Stimulated activated CD4-positive, alpha-beta T cell treated with anti-CD3 and anti-CD28 coated beads, TNF-alpha, amount 100 ng/mL, for 48 hours (primary cell): ENCODE measurements around the gene DUSP6.

Experiments used
- DNase-seq, 3 donors: peaks; one replicate each; pipeline ENCODE4 v3.0.0-alpha.2; 2020; ENCODE audit warnings: low read depth in 3 of 3

Gene DUSP6

DNA sequence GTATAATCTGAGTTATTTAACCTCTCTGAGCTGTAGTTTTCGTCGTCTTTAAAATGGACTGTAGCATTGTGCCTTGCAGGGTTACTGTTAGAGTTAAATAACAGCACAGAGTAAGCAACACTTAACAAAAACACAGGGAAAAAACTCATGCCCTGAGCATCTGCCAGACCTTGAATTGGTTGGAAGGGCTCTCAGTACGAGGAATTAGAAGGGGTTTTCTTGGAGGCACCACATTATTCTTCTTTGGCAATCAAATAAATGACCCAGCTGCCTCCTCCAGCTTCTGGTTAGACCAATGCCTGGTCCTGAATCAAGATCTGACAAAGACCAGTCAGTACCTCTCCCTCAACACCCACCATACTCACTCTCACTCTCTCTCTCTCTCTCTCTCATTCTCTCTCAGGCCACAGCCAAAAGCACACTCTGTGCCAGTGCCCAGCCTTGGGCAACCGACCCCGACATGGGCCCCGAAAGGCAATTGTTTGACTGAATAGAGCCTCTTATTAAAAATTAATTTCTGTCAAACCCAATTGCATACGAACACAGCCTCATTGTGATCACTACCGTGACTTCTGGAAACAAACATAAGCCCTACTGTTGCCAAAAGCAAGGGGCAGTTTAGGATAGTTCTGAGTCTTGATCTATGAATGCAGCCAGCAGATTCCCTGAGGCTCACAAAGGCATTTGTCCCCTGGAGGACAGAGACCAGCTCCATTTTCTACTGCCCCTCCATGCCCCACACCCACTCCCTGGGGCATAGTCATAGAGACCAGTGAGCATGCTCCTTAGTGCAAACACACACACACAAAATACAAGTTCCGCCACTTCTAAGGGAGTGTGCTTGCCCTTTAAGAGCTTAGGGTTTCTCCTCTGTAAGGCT lies 23.9 kb downstream of the DUSP6 start:
- DNase-seq, result no peak

DNA sequence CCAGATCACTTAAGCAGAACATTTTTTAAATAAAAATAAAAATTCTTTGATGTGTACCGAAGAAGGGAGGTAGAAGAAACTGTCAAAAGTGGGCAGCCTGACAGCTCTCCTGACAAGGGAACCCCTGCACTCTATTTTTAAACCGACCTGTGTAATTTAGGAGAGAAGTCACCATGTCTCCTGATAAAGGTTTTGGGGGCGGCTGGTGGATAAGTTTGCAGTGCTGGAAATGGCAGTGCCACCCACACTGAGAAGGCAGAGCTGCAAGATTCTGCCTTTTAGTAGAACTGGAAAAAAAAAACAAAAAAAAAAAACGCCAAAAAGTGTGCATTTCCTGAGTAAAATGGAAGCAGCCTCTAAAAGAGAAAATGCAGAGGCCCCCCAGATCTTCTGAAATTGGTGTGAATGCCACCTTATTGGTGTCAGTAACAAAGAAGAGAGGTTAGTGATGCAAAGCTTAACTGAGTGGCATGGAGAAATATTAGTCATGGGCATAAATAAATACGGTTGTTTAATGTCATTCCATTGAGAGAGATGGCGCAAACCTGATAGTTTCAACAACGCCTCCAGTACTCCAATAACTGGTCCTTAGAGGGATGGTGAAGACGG lies 24.7 kb downstream of the DUSP6 start:
- DNase-seq, result no peak

DNA sequence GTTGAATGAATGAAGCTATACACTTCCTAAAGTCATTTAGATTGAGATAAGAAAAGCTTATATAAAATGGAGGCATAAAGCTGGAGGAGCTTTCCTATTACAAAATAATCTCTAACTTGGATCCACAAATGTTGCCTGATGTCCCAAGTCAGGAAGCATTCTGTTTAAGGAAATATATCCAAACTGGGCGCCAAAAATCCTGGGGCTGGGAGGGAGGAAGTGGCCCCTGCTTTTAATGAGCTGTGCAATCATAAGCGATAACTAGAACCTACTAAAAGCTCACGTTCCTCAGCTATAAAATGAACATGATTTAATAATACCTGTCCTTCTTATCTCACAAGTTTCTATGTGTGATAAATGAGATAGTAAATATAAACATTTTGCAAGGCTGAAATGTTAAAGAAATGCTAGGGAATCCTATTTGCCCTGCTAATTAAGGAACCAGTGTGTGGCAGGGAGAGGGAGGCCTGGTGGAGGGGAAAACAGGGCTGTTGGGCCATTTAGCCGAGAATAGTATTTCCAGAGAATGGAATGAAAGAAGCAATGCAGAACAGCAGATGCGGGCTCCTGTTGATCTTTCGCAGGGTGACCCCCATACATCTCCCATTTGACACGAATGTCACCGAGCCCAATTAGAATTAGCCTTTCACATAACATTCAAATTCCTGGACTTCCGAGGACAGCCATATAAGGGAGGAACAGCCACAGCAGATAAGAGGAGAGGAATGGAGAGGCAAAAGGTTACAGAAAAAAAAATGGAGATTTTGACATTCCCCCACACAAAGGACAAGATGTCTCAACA lies 25.9 kb downstream of the DUSP6 start:
- no peak for DNase-seq

DNA sequence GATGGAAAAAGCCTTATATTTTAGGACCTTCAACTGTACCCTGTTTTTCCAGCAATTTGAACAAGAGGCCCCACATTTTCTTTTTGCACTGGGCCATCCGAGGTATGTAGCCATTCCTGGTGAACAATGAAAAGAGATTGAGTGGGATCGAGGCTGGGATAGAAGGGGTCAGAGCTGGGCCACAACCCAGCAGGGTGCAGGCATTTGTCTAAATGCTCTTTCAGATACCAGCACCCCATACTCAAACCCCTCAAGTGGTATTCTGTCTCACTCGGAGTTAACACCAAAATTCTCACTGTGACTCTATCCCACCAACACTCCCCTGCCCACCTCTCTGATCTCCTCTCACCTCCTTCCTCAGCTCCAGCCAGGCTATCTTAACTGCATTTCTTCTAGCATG lies 26.8 kb downstream of the DUSP6 start:
- DNase-seq, result no peak

DNA sequence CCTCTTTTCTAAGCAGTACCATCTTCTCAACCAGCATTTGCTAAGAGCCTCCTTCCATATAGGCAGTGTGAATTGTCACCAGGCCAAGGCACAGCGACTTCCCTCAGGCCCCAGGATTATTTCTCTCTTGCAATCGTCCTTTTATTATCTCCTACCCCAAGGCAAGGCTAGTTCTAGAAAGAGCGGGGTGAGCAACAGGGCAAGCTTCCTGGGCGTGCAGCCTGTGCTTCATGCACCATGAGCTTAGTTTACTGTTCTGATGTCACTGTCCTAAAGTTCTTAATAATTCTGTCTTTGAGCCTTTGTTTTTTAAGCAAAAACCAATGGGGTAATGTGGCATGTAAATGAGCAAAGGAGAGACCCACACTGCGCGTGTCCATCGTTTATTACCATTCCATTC lies 27.9 kb downstream of the DUSP6 start:
- DNase-seq, result no peak

DNA sequence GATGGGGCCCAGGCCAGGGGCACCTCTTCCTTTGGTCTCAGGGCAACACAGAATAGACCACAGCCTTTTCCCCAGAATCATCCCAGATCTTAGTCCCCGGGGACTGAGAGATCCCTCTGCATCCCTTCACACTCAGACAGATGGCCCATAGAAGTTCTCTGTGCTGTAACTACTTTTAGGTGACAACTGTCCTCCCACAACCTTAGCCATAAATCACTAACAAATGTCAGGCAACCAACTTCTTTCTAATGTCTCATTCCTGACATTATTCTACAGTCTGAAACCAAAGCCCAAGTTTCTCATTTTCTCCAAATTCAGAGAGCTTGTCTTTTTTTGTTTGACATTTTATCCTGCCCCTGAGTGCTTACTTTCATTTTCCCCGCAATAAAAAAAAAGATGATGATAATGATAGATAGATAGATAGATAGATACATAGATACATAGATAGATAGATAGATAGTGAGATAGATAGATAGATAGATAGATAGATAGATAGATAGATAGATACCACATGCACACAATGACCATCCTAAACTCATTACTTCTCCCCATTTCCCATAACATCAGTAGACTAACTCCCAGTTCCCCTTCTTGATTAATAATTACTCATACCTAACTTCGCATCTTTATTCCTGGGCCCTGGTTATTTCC lies 28.6 kb downstream of the DUSP6 start:
- DNase-seq, result no peak

DNA sequence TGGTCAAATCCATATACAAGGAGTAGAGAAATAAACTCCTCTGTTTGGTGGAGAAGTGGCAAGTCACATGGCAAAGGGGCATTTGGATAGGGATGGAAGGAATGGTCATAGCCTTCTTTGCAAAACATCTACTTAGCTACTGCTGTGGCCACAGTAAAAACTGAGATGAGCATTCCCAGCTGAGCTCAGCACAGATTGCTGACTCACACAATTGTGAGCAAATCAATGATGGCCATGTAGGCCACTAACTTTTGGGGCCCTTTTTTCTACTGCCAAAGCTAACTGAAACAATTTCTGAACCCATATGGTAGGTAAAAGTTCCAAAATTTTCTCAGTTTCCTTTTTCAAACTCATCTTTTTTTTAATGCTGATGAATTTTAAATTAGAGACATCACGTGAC lies 31.6 kb downstream of the DUSP6 start:
- no peak for DNase-seq

DNA sequence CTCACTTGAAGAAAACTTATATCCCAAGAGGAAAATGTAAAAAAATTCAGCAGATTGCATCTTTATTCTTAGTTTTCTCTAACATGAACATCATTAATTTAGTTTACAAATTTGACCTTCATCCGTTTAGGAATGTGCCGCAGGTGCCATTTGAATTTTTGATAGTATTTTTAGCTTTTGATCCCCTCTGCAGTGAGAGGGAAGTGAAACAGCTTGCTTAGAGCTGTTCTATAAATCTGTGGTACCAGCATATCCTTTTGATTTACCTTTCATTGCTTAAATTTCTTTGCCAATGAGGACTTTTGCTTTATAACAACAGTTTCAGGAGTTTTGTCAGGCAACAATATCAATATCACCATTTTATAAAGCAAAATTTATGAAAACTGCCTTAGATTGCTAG lies 32.7 kb downstream of the DUSP6 start:
- DNase-seq, result no peak

DNA sequence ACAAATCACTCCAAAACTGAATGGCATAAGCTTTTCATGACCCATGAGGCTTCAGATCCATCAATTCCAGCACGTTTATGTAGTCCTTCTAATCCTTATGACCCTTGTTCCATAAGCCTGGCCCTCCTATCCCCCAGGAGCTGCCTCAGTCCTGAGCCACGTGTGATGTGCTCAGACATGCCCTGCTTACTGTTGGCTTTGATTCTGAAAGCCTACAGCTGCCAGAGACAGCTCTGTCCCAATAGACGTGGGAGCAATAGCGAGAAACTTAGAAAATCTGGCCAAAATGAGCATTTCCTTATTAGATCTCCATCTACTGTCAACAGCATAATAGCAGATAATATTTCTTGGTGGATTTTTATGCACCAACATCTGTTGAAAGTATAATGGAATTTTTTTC lies 33.2 kb downstream of the DUSP6 start:
- no peak for DNase-seq

DNA sequence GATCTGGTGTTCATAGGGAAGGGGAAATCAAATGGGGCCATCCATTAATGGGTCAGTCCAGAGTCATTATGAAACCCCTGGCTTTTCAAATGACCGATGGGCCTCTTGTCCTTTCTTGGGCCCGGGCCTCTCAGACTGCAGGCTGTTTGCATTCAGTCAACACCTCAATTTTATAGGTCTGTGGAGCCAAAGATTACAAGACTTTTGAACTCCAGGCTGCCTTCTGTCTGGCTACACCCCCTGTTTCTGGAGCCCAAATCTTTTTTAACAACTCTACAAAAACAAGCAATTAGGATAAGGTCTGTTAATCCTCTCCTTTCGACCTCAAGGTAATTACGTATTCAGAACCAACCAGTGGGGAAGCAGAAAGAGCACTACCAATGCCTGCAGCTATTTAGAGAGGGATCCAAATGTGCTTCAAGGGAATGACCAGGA lies 35.6 kb downstream of the DUSP6 start:
- no peak for DNase-seq

DNA sequence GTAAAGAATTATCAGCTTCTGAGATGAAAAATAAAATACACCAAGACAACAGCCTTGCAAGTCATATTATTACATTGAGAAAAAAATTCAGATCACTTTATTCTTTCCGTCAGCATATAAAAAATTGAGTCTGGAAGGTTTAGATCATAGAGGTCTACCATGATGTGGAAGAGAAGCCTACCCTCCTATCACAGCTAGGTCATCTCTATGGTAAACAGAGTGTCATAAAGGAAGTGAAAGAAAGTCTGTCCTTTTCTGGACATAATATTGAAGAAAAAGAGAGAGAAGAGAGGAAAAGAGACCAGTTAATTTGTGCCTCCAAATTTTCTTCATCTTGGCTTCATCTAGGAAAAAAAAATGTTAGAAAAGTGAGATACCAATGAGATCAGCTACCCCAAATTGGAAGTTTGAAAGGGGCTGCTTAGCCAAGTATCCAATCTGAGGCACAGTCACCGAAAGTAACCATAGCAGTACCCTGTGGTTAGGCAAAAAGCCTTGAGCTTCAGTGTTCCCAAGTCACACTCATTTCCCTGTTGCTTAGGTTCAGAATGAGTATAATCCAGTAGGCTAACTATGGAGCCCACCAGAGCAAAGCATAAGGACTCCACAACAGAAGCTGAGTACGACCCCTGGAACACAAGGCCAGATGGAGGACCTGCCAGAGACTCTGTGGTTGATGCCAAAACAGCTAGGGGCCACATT lies 38.1 kb downstream of the DUSP6 start:
- DNase-seq, result no peak

DNA sequence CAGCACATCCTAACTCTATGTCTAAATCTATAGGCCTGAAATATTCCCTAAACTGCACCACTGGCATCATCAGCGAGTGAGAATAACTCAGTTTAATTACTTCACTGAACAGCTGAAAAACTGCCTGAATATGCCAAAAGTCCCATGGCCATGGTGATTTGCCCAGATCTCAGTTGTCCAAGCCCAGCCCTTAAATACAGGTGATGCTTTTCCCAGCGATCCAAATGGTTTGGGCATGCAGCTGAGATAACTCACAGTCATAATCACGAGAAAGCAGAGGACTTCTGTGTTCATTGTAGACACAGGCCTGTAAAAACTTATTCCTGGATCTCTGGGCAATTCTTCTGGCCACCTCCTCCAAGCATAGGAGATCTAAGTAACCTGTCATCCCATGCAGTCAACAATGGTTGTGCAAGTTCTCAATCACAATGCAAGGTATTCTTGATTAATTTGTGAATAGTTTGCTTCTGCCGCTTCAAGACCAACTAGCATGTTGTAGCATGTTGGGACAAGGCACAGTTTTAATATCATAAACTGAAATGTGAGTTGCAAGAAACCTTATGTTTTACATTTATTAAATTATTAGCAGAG lies 40.5 kb downstream of the DUSP6 start:
- DNase-seq, result no peak

DNA sequence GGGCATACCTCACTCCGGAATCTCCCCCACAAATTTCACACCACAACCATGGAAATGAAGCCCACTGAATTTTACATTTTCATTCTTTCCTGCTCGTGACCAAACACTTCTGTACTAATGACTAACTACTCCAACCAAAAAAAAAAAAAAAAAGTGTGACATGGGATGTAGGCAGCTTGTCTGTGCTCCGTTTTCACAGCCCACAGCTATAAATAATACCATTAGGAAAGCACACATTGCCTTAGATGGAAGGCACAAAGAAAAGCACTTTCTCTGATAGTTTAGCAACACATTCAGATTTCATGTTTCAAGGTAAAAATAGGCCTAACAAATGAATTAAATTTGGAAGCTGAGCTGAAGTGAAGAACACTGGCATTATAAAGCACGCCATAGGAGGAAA lies 42.5 kb downstream of the DUSP6 start:
- DNase-seq, result no peak

DNA sequence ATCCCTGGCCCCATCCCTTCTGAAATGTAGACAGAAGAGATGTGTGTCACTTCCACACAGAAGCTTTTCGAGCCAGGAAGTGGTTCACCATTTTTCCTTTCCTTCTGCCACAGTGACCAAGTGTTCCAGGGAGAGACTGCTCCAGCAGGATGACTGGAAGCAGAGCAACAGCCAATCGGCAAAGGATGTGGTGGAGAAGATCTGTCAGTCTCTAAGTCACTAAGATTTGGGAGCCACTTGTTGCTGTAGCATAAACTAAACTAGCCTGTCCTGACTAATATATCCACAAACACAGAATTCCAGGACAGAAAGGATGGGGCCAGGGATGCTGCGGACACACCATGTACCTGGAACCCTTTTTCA lies 42.9 kb downstream of the DUSP6 start:
- DNase-seq, result no peak

DNA sequence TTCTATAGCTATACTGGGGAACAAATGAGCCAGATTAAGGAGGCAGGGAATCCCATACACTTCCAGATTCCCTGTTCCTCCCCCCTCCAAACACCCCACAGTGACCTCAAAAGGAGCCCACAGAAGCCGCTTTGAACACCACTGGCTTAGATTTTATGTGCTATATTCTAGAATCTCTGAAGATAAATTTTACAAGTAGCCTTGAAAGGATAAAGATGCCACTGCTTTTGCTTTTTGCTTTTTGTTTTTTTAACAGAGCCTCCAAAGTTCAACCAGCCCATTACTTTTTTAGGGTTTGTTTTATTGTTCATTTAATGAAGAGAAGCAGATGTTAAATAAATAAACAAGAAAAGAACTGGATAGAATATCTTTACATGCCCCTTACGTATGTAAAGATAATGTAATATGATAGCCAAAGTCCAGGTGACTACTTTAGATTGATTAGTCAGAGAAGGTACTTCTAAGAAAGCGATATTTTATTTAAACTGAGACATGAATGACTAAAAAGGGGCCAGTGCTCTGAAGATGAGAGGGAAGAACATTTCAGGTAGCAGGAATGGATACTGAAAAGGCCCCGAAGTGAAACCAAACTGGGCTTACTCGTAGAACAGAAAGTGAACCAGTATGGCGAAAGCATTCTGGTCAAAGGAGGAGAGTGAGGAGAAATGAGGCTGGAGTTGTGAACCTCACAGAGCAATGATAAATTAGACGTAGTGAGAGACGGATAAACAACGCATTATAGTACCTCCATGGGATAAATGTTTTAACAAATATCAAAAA lies 44.6 kb downstream of the DUSP6 start:
- no peak for DNase-seq

DNA sequence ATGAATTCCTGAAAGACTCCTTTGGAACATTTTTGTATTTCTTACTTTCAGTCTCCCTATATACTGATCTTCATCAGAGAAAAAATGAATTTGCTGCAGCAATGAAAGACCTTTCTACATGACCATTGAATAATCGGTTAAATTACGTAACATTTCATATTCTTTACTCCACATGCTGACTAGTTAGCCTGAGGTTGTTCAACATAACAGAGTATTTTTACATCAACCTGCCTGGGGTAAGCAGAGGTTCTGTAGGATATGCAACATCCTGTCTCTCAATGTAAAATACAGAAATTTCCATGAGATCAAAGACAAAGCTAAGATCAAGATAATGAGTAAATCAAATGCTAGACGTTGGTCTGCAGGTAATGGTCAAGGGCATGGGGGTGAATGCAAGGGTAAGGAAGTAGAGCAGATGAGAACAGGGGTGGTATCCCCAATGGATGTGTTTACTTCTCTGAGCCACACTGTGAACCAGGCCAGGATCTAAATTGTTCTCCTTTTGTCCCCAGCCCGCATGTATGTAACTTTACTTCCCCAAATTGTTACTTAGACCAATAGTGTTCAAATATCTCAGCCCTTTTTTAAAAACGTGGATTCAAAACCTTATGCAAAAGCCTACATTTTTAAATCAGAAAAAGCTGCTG lies 45.4 kb downstream of the DUSP6 start:
- DNase-seq, result no peak

DNA sequence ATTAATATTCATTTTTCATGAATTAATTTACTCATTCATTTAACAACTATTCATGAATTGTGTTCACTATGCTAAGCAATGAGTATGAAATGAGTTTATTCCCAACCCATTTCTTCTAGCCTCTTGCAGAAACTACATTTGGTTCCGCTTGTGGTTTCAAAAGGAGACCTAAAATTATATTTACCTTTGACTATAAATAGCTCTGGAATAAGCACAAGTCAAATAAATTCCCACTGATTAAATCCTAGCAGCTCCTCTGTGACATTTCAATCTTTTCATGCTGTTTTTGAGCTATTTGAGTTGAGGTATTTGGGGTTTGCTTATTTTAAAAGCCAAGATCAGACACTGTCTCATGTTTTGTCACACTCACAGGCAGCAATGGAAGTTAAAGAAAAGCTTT lies 46.9 kb downstream of the DUSP6 start:
- no peak for DNase-seq

DNA sequence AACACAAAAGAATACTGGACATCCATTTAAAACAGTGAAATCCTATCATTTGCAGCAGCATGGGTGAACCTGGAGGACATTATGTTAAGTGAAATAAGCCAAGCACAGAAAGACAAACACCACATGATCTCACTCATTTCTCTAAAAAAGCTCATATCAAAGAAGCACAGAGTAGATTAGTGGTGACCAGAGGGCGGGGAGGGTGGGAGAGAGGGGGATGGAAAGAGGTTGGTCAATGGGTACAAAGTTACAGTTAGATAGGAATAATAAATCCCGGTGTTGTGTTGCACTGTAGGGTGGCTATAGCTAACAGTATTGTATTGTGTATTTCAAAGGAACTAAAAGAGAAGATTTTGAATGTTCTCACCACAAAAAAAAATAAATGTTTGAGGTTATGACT lies 52.4 kb downstream of the DUSP6 start:
- no peak for DNase-seq

DNA sequence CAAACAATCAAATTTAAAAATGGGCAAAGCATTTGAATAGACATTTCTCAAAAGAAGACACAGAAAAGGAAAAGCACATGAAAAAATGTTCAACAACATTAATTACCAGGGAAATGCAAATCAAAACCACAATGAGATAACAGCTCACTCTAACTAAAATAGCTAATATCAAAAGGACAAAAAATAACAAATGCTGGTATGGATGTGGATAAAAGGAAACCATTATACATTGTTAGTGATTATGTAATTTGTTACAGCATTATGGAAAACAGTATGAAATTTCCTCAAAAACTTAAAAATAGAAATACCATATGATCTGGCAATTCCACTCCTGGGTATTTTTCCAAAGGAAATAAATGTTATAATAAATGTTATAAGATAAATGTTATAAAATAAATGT lies 52.9 kb downstream of the DUSP6 start:
- DNase-seq, result no peak
